GM23338 (cell line): Measurements from ENCODE around the gene TPRG1. TPM values are rescaled to one million over a fixed set of nuclear protein-coding genes. Genes with fewer than 3 reads are reported as not detected.

Experiments
- ATAC-seq: fragments of 200-7000 bp; cut with Tn5 transposase; 3 replicates; pipeline ENCODE4 v1.9.1; 2020
- DNase-seq: peaks from one replicate; pipeline ENCODE4 v3.0.0-alpha.2; 2015; ENCODE audit warnings: low spot score
- H2AFZ ChIP-seq: fragments of 200-600 bp; sonication (generic); 2 replicates; pipeline ENCODE4 v1.8.0; 2016; ENCODE audit warnings: antibody characterized with exemption, mild to moderate bottlenecking, moderate library complexity
- H3F3A ChIP-seq: fragments of 200-600 bp; sonication (generic); replicated peaks from 2 replicates; pipeline ENCODE4 v1.8.0; 2017; ENCODE audit warnings: antibody characterized with exemption, mixed run types, low read depth
- H3K27ac ChIP-seq: fragments of 200-600 bp; sonication (generic); 2 replicates; pipeline ENCODE4 v1.6.1; 2016; ENCODE audit warnings: low read depth
- H3K27me3 ChIP-seq: fragments of 200-600 bp; sonication (generic); 2 replicates; pipeline ENCODE4 v1.8.0; 2016; ENCODE audit warnings: mild to moderate bottlenecking, mixed run types, moderate library complexity; ENCODE audit not compliant: insufficient read depth
- H3K36me3 ChIP-seq: fragments of 200-600 bp; sonication (generic); 2 replicates; pipeline ENCODE4 v1.8.0; 2016; ENCODE audit warnings: mild to moderate bottlenecking; ENCODE audit not compliant: insufficient read depth
- H3K4me1 ChIP-seq: fragments of 200-600 bp; sonication (generic); 2 replicates; pipeline ENCODE4 v1.8.0; 2016; ENCODE audit warnings: mild to moderate bottlenecking, moderate library complexity; ENCODE audit not compliant: insufficient read depth
- H3K4me2 ChIP-seq: fragments of 200-600 bp; sonication (generic); 2 replicates; pipeline ENCODE4 v1.7.1; 2017; ENCODE audit warnings: mixed run types
- H3K4me3 ChIP-seq: fragments of 200-600 bp; sonication (generic); 2 replicates; pipeline ENCODE4 v1.6.1; 2016; ENCODE audit warnings: mixed run types
- H3K79me2 ChIP-seq: fragments of 200-600 bp; sonication (generic); replicated peaks from 2 replicates; pipeline ENCODE4 v1.8.0; 2017; ENCODE audit warnings: mild to moderate bottlenecking; ENCODE audit not compliant: insufficient read depth
- H3K9me2 ChIP-seq: fragments of 200-600 bp; sonication (generic); 2 replicates; pipeline ENCODE4 v1.8.0; 2017; ENCODE audit not compliant: insufficient read depth
- H4K20me1 ChIP-seq: fragments of 200-600 bp; sonication (generic); replicated peaks from 2 replicates; pipeline ENCODE4 v1.8.0; 2017; ENCODE audit warnings: mild to moderate bottlenecking; ENCODE audit not compliant: insufficient read depth
- H3K27ac Mint-ChIP-seq: 2 replicates; pipeline ENCODE4 v1.8.0; 2020; ENCODE audit warnings: inconsistent platforms, mild to moderate bottlenecking, moderate library complexity, mixed read lengths
- H3K27me3 Mint-ChIP-seq: 3 replicates; pipeline ENCODE4 v1.8.0; 2022; ENCODE audit warnings: low read depth, mild to moderate bottlenecking, moderate library complexity, mixed read lengths, inconsistent platforms; ENCODE audit not compliant: insufficient read depth, poor library complexity
- H3K36me3 Mint-ChIP-seq: 3 replicates; pipeline ENCODE4 v1.8.0; 2021; ENCODE audit warnings: low read depth, mild to moderate bottlenecking, inconsistent platforms, moderate library complexity, mixed read lengths
- H3K4me1 Mint-ChIP-seq: 3 replicates; pipeline ENCODE4 v1.8.0; 2020; ENCODE audit warnings: mild to moderate bottlenecking, inconsistent platforms, mixed read lengths
- H3K4me3 Mint-ChIP-seq: 3 replicates; pipeline ENCODE4 v1.8.0; 2021; ENCODE audit warnings: moderate library complexity, mild to moderate bottlenecking, inconsistent platforms, mixed read lengths
- H3K9me3 Mint-ChIP-seq: 3 replicates; pipeline ENCODE4 v1.8.0; 2020; ENCODE audit warnings: moderate library complexity, mild to moderate bottlenecking, inconsistent platforms, mixed read lengths
- ETS1 ChIP-seq: IDR thresholded peaks from 2 replicates; pipeline ENCODE4 v1.6.1; 2016; ENCODE audit warnings: antibody characterized with exemption
- EZH2phosphoT487 ChIP-seq: fragments of 200-600 bp; sonication (generic); IDR thresholded peaks from one replicate; pipeline ENCODE4 v1.8.1; 2018; ENCODE audit warnings: antibody characterized with exemption; ENCODE audit not compliant: unreplicated experiment
- JUNB ChIP-seq: IDR thresholded peaks from one replicate; pipeline ENCODE4 v1.6.1; 2016; ENCODE audit warnings: antibody characterized with exemption; ENCODE audit not compliant: unreplicated experiment
- POLR2AphosphoS5 ChIP-seq: IDR thresholded peaks from 2 replicates; pipeline ENCODE4 v1.6.1; 2016; ENCODE audit warnings: antibody characterized with exemption, low read depth
- REST ChIP-seq: IDR thresholded peaks from one replicate; pipeline ENCODE4 v1.6.1; 2018; ENCODE audit warnings: antibody characterized with exemption; ENCODE audit not compliant: unreplicated experiment
- STAT1 ChIP-seq: IDR thresholded peaks from one replicate; pipeline ENCODE4 v1.6.1; 2016; ENCODE audit warnings: antibody characterized with exemption; ENCODE audit not compliant: unreplicated experiment
- ZNF114 ChIP-seq: fragments of 250-450 bp; sonication (Bioruptor Pico); IDR thresholded peaks from 2 replicates; pipeline ENCODE4 v1.5.0; 2020; ENCODE audit warnings: mild to moderate bottlenecking, moderate library complexity
- ZNF331 ChIP-seq: fragments of 250-450 bp; sonication (Bioruptor Pico); IDR thresholded peaks from 2 replicates; pipeline ENCODE4 v1.5.0; 2020; ENCODE audit warnings: low read depth, mild to moderate bottlenecking, moderate library complexity
- ZNF462 ChIP-seq: fragments of 250-450 bp; sonication (Bioruptor Pico); IDR thresholded peaks from 2 replicates; pipeline ENCODE4 v1.5.0; 2020; ENCODE audit warnings: mild to moderate bottlenecking, moderate library complexity
- polyA plus RNA-seq: library from polyadenylated mRNA; unstranded; fragments of >200 nt; fragmentation: Nextera tagmentation; extraction: Ambion mirVana; gene quantifications from 2 replicates; pipeline ENCODE4 v1.2.1, GENCODE V29; 2016
- total RNA-seq: library from RNA; depleted of rRNA; stranded (reverse); fragments of >200 nt; shearing (Covaris generic); gene quantifications from 2 replicates; pipeline ENCODE4 v1.2.3, GENCODE V29; 2014

Gene TPRG1
- total and polyA plus RNA-seq, 2 experiments from 2014 or later, result 0.74 to 1.7 TPM

GRCh38 chr3:189225431-189225830 is 53.7 kb downstream of the TPRG1 start (continued):
- no peak for TF ChIP-seq REST
- TF ChIP-seq ZNF114 (CRISPR knock-in tag), result no peak
- TF ChIP-seq STAT1, result no peak
- TF ChIP-seq ETS1, result no peak
- no peak for TF ChIP-seq JUNB
- TF ChIP-seq EZH2phosphoT487, result no peak

GRCh38 chr3:189227249-189227648 is 55.5 kb downstream of the TPRG1 start:
- no peak overlapping the region for H3K4me3 Mint-ChIP-seq
- no peak overlapping the region for H3K4me3 ChIP-seq
- no peak overlapping the region for H3K27ac Mint-ChIP-seq
- H4K20me1 ChIP-seq, result no peaks in the 10 kb centered on the region
- no peaks in the 10 kb centered on the region for H3K27me3 ChIP-seq
- TF ChIP-seq ZNF462 (CRISPR knock-in tag), result no peak
- TF ChIP-seq POLR2AphosphoS5, result no peak
- TF ChIP-seq EZH2phosphoT487, result no peak
- TF ChIP-seq REST, result no peak
- no peak for TF ChIP-seq ZNF114 (CRISPR knock-in tag)
- no peak for TF ChIP-seq ZNF331 (CRISPR knock-in tag)
- H3K4me1 Mint-ChIP-seq, result peaks cover 6% of the 10 kb centered on the region; the same call in 2 of the 3 replicates
- peak overlapping the region; percentile 65; the same call in 1 of the 2 replicates for H2AFZ ChIP-seq
- no peaks in the 10 kb centered on the region for H3K36me3 ChIP-seq
- H3K9me2 ChIP-seq, result no peaks in the 10 kb centered on the region
- no peaks in the 10 kb centered on the region for H3F3A ChIP-seq
- no peaks in the 10 kb centered on the region for H3K36me3 Mint-ChIP-seq
- no peaks in the 10 kb centered on the region for H3K79me2 ChIP-seq
- peaks cover 3% of the 10 kb centered on the region for H3K27me3 Mint-ChIP-seq
- ATAC-seq, result no peak; the same call in 2 of the 3 replicates
- no peaks in the 10 kb centered on the region for H3K9me3 Mint-ChIP-seq
- H3K4me1 ChIP-seq, result peaks cover 5% of the 10 kb centered on the region; the same call in 1 of the 2 replicates
- H3K4me2 ChIP-seq, result no peak overlapping the region
- no peak for DNase-seq
- H3K27ac ChIP-seq, result no peak overlapping the region
